Heart left ventricle (tissue), 13 donors: ENCODE measurements around the gene FAM210A.

Source experiments
- CTCF ChIP-seq, 12 donors: fragments of 200-600 bp; sonication (generic) in 4 of 12; IDR thresholded peaks; one replicate each; pipeline versions ENCODE4 v1.5.0 to v1.8.0; 2018 to 2022; ENCODE audit warnings: antibody characterized with exemption in 12 of 12, mild to moderate bottlenecking in 5 of 12
- POLR2A ChIP-seq, 2 donors: fragments of 450-650 bp; IDR thresholded peaks; one replicate each; pipeline ENCODE4 v1.6.1; 2017; ENCODE audit warnings: antibody characterized with exemption in 2 of 2, mild to moderate bottlenecking in 2 of 2, moderate library complexity in 2 of 2
- donor health status: ischemic (EF 13 %, LVEDD 7.1; RV severe dilation, severe dysfunction).
- donor health status: DM: no; HTN: yes; CAD: no.
- donor health status: DM: no; HTN: no; CAD: no.
- donor health status: ischemic (EF 25% LVEDD 6.9; RV normal size, moderate dysfunction).
- donor health status: ischemic (EF 25% LVEDD 5.7; RV mildly dilated, moderate dysfunction).
- donor health status: ischemic (EF 35%, LVEDD 5.7; RV mildly dilated, moderate dysfunction).
- donor health status: nonischemic (EF 11% LVEDD 7.7; RV severe dilation, severe dysfunction).
- donor health status: DM: yes; HTN: yes; CAD: no.
- donor health status: PGD.
- donor health status: ischemic (EF 29% LVEDD 5.4; RV normal size, mild dysfunction).
- donor health status: nonischemic (EF 23%, LVEDD 6.1; RV moderate dilation, normal function).

GRCh38 chr18:13746633-13747032 is 20.3 kb upstream of the FAM210A start:
- TF ChIP-seq CTCF (IDR thresholded peaks at IDR 0.05), result no peak
- no peak for TF ChIP-seq POLR2A (IDR thresholded peaks at IDR 0.05)
